ENCODE results near the gene LAMB4.

Gene LAMB4

GRCh38 chr7:108099713-108100112 is 30.4 kb downstream of the LAMB4 start:
- Histone ChIP-seq H3K36me3 (ENCODE audit: insufficient read depth, low read length) (no peaks in the 10 kb centered on the region), H3K4me2 (ENCODE audit: low read length) (no peak overlapping the region), H3K79me2 (ENCODE audit: insufficient read depth, low read length) (no peaks in the 10 kb centered on the region), H3K27me3 (ENCODE audit: insufficient read depth, low read length) (peaks cover 4% of the 10 kb centered on the region; the same call in 1 of the 2 replicates), H3K9me2 (ENCODE audit: low read depth, low read length) (no peaks in the 10 kb centered on the region), H3K9me3 (ENCODE audit: low read length) (no peaks in the 10 kb centered on the region), H3F3A (ENCODE audit: insufficient read depth, low read length) (no peaks in the 10 kb centered on the region), H3K4me3 (ENCODE audit: low read depth, low read length, poor library complexity, severe bottlenecking) (no peak overlapping the region), H3K4me1 (ENCODE audit: insufficient read depth, low read length, severe bottlenecking) (no peaks in the 10 kb centered on the region), H4K20me1 (ENCODE audit: insufficient read depth, low read length) (no peaks in the 10 kb centered on the region), H2AFZ (ENCODE audit: low read length) (no peak overlapping the region), H3K9ac (ENCODE audit: low read length) (no peak overlapping the region), H3K27ac (ENCODE audit: low read depth, low read length, poor library complexity, severe bottlenecking) (no peak overlapping the region)
- no peak for TF ChIP-seq CTCF (IDR thresholded peaks at IDR 0.05; ENCODE audit: low read length)

GRCh38 chr7:108097703-108098102 is 32.5 kb downstream of the LAMB4 start:
- no peak for TF ChIP-seq EZH2 (IDR thresholded peaks at IDR 0.05; ENCODE audit: borderline replicate concordance, low read length)
- peak; percentile 67 for TF ChIP-seq CTCF (IDR thresholded peaks at IDR 0.05; ENCODE audit: low read length)

GRCh38 chr7:108096996-108097395 is 33.2 kb downstream of the LAMB4 start:
- no peak overlapping the region for H3K4me3 ChIP-seq (ENCODE audit: low read depth, low read length, poor library complexity, severe bottlenecking)
- no peaks in the 10 kb centered on the region for H3K79me2 ChIP-seq (ENCODE audit: insufficient read depth, low read length)
- no peak overlapping the region for H3K9ac ChIP-seq (ENCODE audit: low read length)
- H3K27ac ChIP-seq (ENCODE audit: low read depth, low read length, poor library complexity, severe bottlenecking) = no peak overlapping the region
- no peak overlapping the region for H3K4me2 ChIP-seq (ENCODE audit: low read length)
- no peaks in the 10 kb centered on the region for H4K20me1 ChIP-seq (ENCODE audit: insufficient read depth, low read length)
- H2AFZ ChIP-seq (ENCODE audit: low read length) = no peak overlapping the region
- no peaks in the 10 kb centered on the region for H3K36me3 ChIP-seq (ENCODE audit: insufficient read depth, low read length)
- no peaks in the 10 kb centered on the region for H3K9me2 ChIP-seq (ENCODE audit: low read depth, low read length)
- no peaks in the 10 kb centered on the region for H3K9me3 ChIP-seq (ENCODE audit: low read length)
- no peak for TF ChIP-seq CTCF (IDR thresholded peaks at IDR 0.05; ENCODE audit: low read length)
- no peak for TF ChIP-seq EZH2 (IDR thresholded peaks at IDR 0.05; ENCODE audit: borderline replicate concordance, low read length)
- H3K27me3 ChIP-seq (ENCODE audit: insufficient read depth, low read length) = peaks cover 1% of the 10 kb centered on the region; the same call in 1 of the 2 replicates
- H3K4me1 ChIP-seq (ENCODE audit: insufficient read depth, low read length, severe bottlenecking) = no peaks in the 10 kb centered on the region
- no peaks in the 10 kb centered on the region for H3F3A ChIP-seq (ENCODE audit: insufficient read depth, low read length)

More at GRCh38 chr7:108097703-108098102, 32.5 kb downstream of the LAMB4 start:
- no peak overlapping the region for H3K4me2 ChIP-seq (ENCODE audit: low read length)
- H2AFZ ChIP-seq (ENCODE audit: low read length) = no peak overlapping the region
- H3K4me3 ChIP-seq (ENCODE audit: low read depth, low read length, poor library complexity, severe bottlenecking) = no peak overlapping the region
- no peaks in the 10 kb centered on the region for H3K9me3 ChIP-seq (ENCODE audit: low read length)
- H3K27ac ChIP-seq (ENCODE audit: low read depth, low read length, poor library complexity, severe bottlenecking) = no peak overlapping the region
- no peaks in the 10 kb centered on the region for H3K36me3 ChIP-seq (ENCODE audit: insufficient read depth, low read length)
- no peak overlapping the region for H3K9ac ChIP-seq (ENCODE audit: low read length)
- H3K4me1 ChIP-seq (ENCODE audit: insufficient read depth, low read length, severe bottlenecking) = no peaks in the 10 kb centered on the region
- no peaks in the 10 kb centered on the region for H3K79me2 ChIP-seq (ENCODE audit: insufficient read depth, low read length)
- H3K9me2 ChIP-seq (ENCODE audit: low read depth, low read length) = no peaks in the 10 kb centered on the region
- no peaks in the 10 kb centered on the region for H3F3A ChIP-seq (ENCODE audit: insufficient read depth, low read length)
- H3K27me3 ChIP-seq (ENCODE audit: insufficient read depth, low read length) = peaks cover 4% of the 10 kb centered on the region; the same call in 1 of the 2 replicates
- H4K20me1 ChIP-seq (ENCODE audit: insufficient read depth, low read length) = no peaks in the 10 kb centered on the region

Data from OCI-LY1 (cell line).